Measurements from ENCODE around the gene SLC11A2. TPM values are rescaled to one million over a fixed set of nuclear protein-coding genes. Genes with fewer than 3 reads are reported as not detected.

The SLC11A2 gene
- total and polyA plus RNA-seq, 2 of the 13 experiments (the other 11 are each of a cell fraction or from before 2014, with no cell fraction given) = 71.7 to 77.0 TPM

DNA sequence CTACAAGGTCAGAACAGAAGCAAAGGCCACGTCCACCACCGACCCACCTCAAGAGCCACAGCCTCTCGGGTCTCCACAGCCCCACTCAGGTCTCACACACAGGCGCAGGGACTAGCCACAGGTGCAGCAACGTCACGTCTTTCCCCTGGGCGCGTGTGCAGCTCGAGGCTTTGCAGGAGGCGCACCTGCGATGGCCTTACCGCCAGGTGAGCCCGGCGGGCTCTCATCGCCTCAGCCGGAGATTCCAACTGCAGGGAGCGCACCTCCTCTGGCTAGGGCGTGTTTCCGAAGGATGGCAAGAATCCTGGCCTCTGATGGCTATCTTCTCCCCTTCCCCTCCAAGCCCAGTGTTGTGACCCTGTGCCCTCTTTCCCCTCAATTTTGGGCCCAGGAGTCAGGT lies 73.7 kb downstream of the SLC11A2 start, which contains the start of gene HIGD1C (continued):
- TF ChIP-seq, protein P1, sequence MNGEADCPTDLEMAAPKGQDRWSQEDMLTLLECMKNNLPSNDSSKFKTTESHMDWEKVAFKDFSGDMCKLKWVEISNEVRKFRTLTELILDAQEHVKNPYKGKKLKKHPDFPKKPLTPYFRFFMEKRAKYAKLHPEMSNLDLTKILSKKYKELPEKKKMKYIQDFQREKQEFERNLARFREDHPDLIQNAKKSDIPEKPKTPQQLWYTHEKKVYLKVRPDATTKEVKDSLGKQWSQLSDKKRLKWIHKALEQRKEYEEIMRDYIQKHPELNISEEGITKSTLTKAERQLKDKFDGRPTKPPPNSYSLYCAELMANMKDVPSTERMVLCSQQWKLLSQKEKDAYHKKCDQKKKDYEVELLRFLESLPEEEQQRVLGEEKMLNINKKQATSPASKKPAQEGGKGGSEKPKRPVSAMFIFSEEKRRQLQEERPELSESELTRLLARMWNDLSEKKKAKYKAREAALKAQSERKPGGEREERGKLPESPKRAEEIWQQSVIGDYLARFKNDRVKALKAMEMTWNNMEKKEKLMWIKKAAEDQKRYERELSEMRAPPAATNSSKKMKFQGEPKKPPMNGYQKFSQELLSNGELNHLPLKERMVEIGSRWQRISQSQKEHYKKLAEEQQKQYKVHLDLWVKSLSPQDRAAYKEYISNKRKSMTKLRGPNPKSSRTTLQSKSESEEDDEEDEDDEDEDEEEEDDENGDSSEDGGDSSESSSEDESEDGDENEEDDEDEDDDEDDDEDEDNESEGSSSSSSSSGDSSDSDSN (CRISPR knock-in tag; IDR thresholded peaks at IDR 0.05) = no peak
- TF ChIP-seq STAT5B (CRISPR knock-in tag; IDR thresholded peaks at IDR 0.05) = no peak
- TF ChIP-seq SRY (CRISPR knock-in tag; IDR thresholded peaks at IDR 0.05) = no peak
- TF ChIP-seq ZFAT (CRISPR knock-in tag; conservative IDR thresholded peaks at IDR 0.05) = no peak
- no peak for TF ChIP-seq SRSF9 (IDR thresholded peaks at IDR 0.05; ENCODE audit: borderline replicate concordance, insufficient read depth, low read depth, low read length, poor library complexity, severe bottlenecking)
- TF ChIP-seq JARID2 (CRISPR knock-in tag; IDR thresholded peaks at IDR 0.05; ENCODE audit: insufficient replicate concordance) = no peak
- no peak for TF ChIP-seq ZFP82 (CRISPR knock-in tag; IDR thresholded peaks at IDR 0.05; ENCODE audit: borderline replicate concordance)

DNA sequence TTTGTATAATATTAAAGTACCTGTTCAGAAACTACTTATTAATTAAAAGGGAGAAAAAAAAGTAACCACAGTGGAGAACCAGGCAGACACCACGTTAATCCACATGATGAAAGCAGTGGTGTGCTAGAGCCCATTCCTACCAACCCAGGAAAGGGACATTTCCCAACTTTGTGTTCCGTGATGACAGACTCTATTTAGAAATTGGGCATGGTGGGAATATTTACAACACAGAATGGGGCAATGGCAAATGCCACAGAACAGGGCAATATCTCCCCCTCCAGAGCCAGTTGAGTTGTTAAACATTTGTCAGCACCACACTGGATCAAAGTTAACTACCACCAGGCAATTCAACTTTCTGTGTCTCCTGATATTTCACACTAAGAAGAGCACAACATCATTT lies 75.1 kb downstream of the SLC11A2 start:
- BruUV-seq (replicated peaks) = no TSS peak
- FAIRE-seq = no peak
- Histone ChIP-seq H3K79me2 (ENCODE audit: insufficient read depth, low read length) (no peaks in the 10 kb centered on the region), H3K9me3 (ENCODE audit: low read length) (no peaks in the 10 kb centered on the region), H3K36me3 (replicated peaks in 1 of 2; ENCODE audit: control insufficient read depth in 1 of 2, insufficient read depth in 2 of 2, low read length in 2 of 2) (no peaks in the 10 kb centered on the region), H3K9ac (ENCODE audit: insufficient read depth, low read depth, low read length) (no peak overlapping the region), H3K4me2 (ENCODE audit: low read depth, low read length) (no peak overlapping the region), H2AFZ (ENCODE audit: low read length) (no peak overlapping the region), H3K4me1 (ENCODE audit: insufficient read depth, low read length) (no peaks in the 10 kb centered on the region), H3K4me3 (replicated peaks in 1 of 3; ENCODE audit: insufficient read depth in 1 of 3, low read depth in 2 of 3, low read length in 3 of 3) (no peak overlapping the region), H4K20me1 (ENCODE audit: insufficient read depth, low read length) (no peaks in the 10 kb centered on the region), H3K27me3 (ENCODE audit: control insufficient read depth in 1 of 2, insufficient read depth in 2 of 2, low read length in 2 of 2) (no peaks in the 10 kb centered on the region), H3K27ac (ENCODE audit: extremely low read length, insufficient read depth, low read length) (no peak overlapping the region)
- ATAC-seq = no peak
- CTCF ChIA-PET (ENCODE audit: low intra/inter-chr PET ratio, low total read pairs) = no interaction called here
- 95% methylated on average over 1 of the region's 2 CpGs for WGBS (ENCODE audit: low lambda C conversion rate)
- in situ Hi-C loops (cut with HindIII; ENCODE audit: extremely low pct_ligation_motif_present, low pct_unique_long_range_greater_than_20kb) (no loop called here), intact Hi-C loops (cut with micrococcal nuclease; ENCODE audit: unreplicated experiment) (no loop called here)
- no peak for DNase-seq (ENCODE audit: low spot score)
- POLR2A ChIA-PET = no interaction called here
- TF ChIP-seq ZNF761 (CRISPR knock-in tag; conservative IDR thresholded peaks at IDR 0.05) (no peak), AGO2 (optimal IDR thresholded peaks at IDR 0.05; ENCODE audit: low read depth, low read length) (no peak), FOXC1 (CRISPR knock-in tag; IDR thresholded peaks at IDR 0.05; ENCODE audit: borderline replicate concordance) (no peak), MTF2 (CRISPR knock-in tag; IDR thresholded peaks at IDR 0.05; ENCODE audit: borderline replicate concordance) (no peak), SALL1 (CRISPR knock-in tag; IDR thresholded peaks at IDR 0.05) (no peak), PHF5A (CRISPR knock-in tag; IDR thresholded peaks at IDR 0.05; ENCODE audit: low read depth, unreplicated experiment) (no peak), PITX1 (CRISPR knock-in tag; IDR thresholded peaks at IDR 0.05) (no peak), ZNF180 (CRISPR knock-in tag; IDR thresholded peaks at IDR 0.05; ENCODE audit: borderline replicate concordance, low read depth) (no peak)
- TF ChIP-seq, protein P2, sequence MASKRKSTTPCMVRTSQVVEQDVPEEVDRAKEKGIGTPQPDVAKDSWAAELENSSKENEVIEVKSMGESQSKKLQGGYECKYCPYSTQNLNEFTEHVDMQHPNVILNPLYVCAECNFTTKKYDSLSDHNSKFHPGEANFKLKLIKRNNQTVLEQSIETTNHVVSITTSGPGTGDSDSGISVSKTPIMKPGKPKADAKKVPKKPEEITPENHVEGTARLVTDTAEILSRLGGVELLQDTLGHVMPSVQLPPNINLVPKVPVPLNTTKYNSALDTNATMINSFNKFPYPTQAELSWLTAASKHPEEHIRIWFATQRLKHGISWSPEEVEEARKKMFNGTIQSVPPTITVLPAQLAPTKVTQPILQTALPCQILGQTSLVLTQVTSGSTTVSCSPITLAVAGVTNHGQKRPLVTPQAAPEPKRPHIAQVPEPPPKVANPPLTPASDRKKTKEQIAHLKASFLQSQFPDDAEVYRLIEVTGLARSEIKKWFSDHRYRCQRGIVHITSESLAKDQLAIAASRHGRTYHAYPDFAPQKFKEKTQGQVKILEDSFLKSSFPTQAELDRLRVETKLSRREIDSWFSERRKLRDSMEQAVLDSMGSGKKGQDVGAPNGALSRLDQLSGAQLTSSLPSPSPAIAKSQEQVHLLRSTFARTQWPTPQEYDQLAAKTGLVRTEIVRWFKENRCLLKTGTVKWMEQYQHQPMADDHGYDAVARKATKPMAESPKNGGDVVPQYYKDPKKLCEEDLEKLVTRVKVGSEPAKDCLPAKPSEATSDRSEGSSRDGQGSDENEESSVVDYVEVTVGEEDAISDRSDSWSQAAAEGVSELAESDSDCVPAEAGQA (IDR thresholded peaks at IDR 0.05; ENCODE audit: low read depth) = no peak
- TF ChIP-seq, protein P2 (CRISPR knock-in tag; IDR thresholded peaks at IDR 0.05; ENCODE audit: borderline replicate concordance) = no peak

All from HepG2 (cell line).